Panc1 (cell line): ENCODE data around the gene NPDC1. TPM values are rescaled to one million over a fixed set of nuclear protein-coding genes. Genes with fewer than 3 reads are reported as not detected.

Experiments
- ATAC-seq: fragments of 200-7000 bp; cut with Tn5 transposase; 2 replicates; pipeline ENCODE4 v1.9.1; 2020; ENCODE audit warnings: mild to moderate bottlenecking, moderate library complexity
- BruUV-seq: library from RNA; stranded (reverse); fragments of 400-500 nt; replicated peaks from 2 replicates; lab custom pipeline; 2021; lab: Mats Ljungman, UMichigan
- CTCF ChIA-PET: fragments of 300-600 bp; sonication (Branson Sonifier 250); formaldehyde crosslinking; loops from one replicate; lab custom pipeline; 2022; ENCODE audit warnings: antibody characterized with exemption; lab: Charles Lee
- POLR2A ChIA-PET: fragments of 300-600 bp; sonication (Branson Sonifier 250); formaldehyde crosslinking; loops from one replicate; lab custom pipeline; 2022; ENCODE audit warnings: antibody characterized with exemption; lab: Charles Lee
- DNase-seq: peaks from one replicate; pipeline ENCODE4 v3.0.0-alpha.2; 2010; ENCODE audit warnings: low read depth, low spot score
- H3K27ac ChIP-seq: 2 replicates; pipeline ENCODE4 v1.5.1; 2011; ENCODE audit warnings: mild to moderate bottlenecking, low read length, inconsistent platforms
- H3K27me3 ChIP-seq: fragments of 200-500 bp; sonication (Bioruptor generic); 2 replicates; pipeline ENCODE4 v1.6.0; 2014; ENCODE audit warnings: low read length, inconsistent platforms; ENCODE audit not compliant: control insufficient read depth, insufficient read depth
- H3K36me3 ChIP-seq: fragments of 200-500 bp; sonication (Bioruptor generic); 2 replicates; pipeline ENCODE4 v1.5.1; 2014; ENCODE audit warnings: inconsistent platforms, mild to moderate bottlenecking, low read length, moderate library complexity; ENCODE audit not compliant: control insufficient read depth, insufficient read depth
- H3K4me1 ChIP-seq: 2 replicates; pipeline ENCODE4 v1.5.1; 2011; ENCODE audit warnings: inconsistent platforms, mild to moderate bottlenecking, low read length, moderate library complexity; ENCODE audit not compliant: control insufficient read depth, insufficient read depth
- H3K4me3 ChIP-seq, 2 experiments: 2 replicates each; pipeline ENCODE4 v1.5.1; 2011 to 2012; ENCODE audit warnings: low read depth in 2 of 2, low read length in 2 of 2, mild to moderate bottlenecking in 2 of 2, inconsistent platforms in 1 of 2, moderate library complexity in 1 of 2
- H3K9me3 ChIP-seq: fragments of 200-500 bp; sonication (Bioruptor generic); 2 replicates; pipeline ENCODE4 v1.5.1; 2014; ENCODE audit warnings: low read depth, mild to moderate bottlenecking, inconsistent platforms, low read length, moderate library complexity; ENCODE audit not compliant: control insufficient read depth, insufficient read depth
- CTCF ChIP-seq: fragments of 450-650 bp; IDR thresholded peaks from 2 replicates; pipeline ENCODE4 v1.5.1; 2017; ENCODE audit warnings: mild to moderate bottlenecking
- POLR2AphosphoS5 ChIP-seq: IDR thresholded peaks from 2 replicates; pipeline ENCODE4 v1.6.1; 2012; ENCODE audit warnings: mild to moderate bottlenecking, low read depth, low read length, moderate library complexity
- REST ChIP-seq, 2 experiments: IDR thresholded peaks; 2 replicates each; pipeline ENCODE4 v1.6.1; 2011 to 2012; ENCODE audit warnings: low read depth in 2 of 2, control low read depth in 1 of 2, low read length in 1 of 2, mild to moderate bottlenecking in 1 of 2, moderate library complexity in 1 of 2; ENCODE audit not compliant: insufficient read depth in 1 of 2
- SIN3A ChIP-seq: IDR thresholded peaks from 2 replicates; pipeline ENCODE4 v1.6.1; 2012; ENCODE audit warnings: low read depth, mild to moderate bottlenecking, low read length, moderate library complexity, borderline replicate concordance; ENCODE audit not compliant: insufficient read depth
- TCF7L2 ChIP-seq: IDR thresholded peaks from 2 replicates; pipeline ENCODE4 v1.6.1; 2011; ENCODE audit warnings: mild to moderate bottlenecking, low read depth, low read length, inconsistent platforms
- in situ Hi-C: cut with HindIII; loops from 2 replicates; pipeline ENCODE4 v1.10.0; 2016; ENCODE audit warnings: low sequenced_read_pairs, low pct_unique_long_range_greater_than_20kb
- intact Hi-C: fragments of 100-400 bp; cut with micrococcal nuclease; formaldehyde crosslinking; loops from one replicate; pipeline ENCODE4 v1.10.0; 2022; ENCODE audit not compliant: unreplicated experiment
- total RNA-seq: library from RNA; stranded (reverse); gene quantifications from one replicate; pipeline ENCODE4 v1.2.1, GENCODE V29; 2021; ENCODE audit not compliant: unreplicated experiment

NPDC1 gene
- total RNA-seq, 1 experiment from 2014 or later, result 43.5 TPM

GRCh38 chr9:137042751-137043727, 2.9 kb downstream of the NPDC1 start:
- H3K36me3 ChIP-seq, result no peaks in the 10 kb centered on the region
- DNase-seq, result no peak
- intact Hi-C loops (no loop called here), in situ Hi-C loops (no loop called here)
- CTCF ChIA-PET, result no interaction called here
- H3K27ac ChIP-seq, result no peak overlapping the region
- POLR2A ChIA-PET, result no interaction called here
- H3K4me1 ChIP-seq, result peaks cover 10% of the 10 kb centered on the region; the same call in 1 of the 2 replicates
- no peaks in the 10 kb centered on the region for H3K9me3 ChIP-seq
- ATAC-seq, result no peak
- no peaks in the 10 kb centered on the region for H3K27me3 ChIP-seq
- TF ChIP-seq TCF7L2 (no peak), POLR2AphosphoS5 (no peak), SIN3A (no peak), CTCF (no peak), REST (IDR thresholded peaks at IDR 0.05; ENCODE audit: insufficient read depth in 1 of 2, low read depth in 2 of 2, low read length in 1 of 2) (no peak)
- no TSS peak for BruUV-seq
- no peak overlapping the region for H3K4me3 ChIP-seq

DNA sequence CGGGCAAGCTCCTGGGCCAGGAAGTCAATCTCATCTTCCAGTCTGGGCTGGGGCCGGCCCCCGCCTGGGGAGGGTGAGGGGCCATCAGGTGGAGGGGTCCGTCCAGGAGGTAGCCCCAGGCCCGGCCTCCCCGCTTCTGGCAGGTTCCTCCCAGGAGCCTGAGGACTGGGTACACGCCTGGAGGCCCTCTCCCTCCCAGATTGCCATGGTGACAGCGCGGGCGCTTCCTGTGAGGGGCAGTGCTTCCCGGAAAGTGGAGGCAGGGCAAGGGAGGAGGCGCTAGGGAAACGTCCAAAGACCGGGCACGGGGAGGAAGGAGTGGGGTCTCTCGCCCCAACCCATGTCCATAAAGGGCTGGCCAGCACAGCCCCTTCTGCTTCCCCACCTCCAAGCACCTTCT, 4.9 kb downstream of the NPDC1 start:
- in situ Hi-C loops, result no loop called here
- no TSS peak for BruUV-seq

More for the DNA sequence above, 4.9 kb downstream of the NPDC1 start:
- Histone ChIP-seq H3K36me3 (no peaks in the 10 kb centered on the region), H3K9me3 (no peaks in the 10 kb centered on the region), H3K4me1 (peaks cover 10% of the 10 kb centered on the region; the same call in 1 of the 2 replicates), H3K4me3 (no peak overlapping the region), H3K27ac (no peak overlapping the region), H3K27me3 (no peaks in the 10 kb centered on the region)
- POLR2A ChIA-PET, result no interaction called here
- intact Hi-C loops, result no loop called here
- DNase-seq (no peak), ATAC-seq (no peak)
- TF ChIP-seq CTCF, result no peak
- no peak for TF ChIP-seq POLR2AphosphoS5
- TF ChIP-seq SIN3A, result no peak
- TF ChIP-seq TCF7L2, result no peak
- no peak for TF ChIP-seq REST (IDR thresholded peaks at IDR 0.05; ENCODE audit: insufficient read depth in 1 of 2, low read depth in 2 of 2, low read length in 1 of 2)
- CTCF ChIA-PET, result no interaction called here
